Thyroid gland (tissue), 4 donors: ENCODE data around the gene SLC13A4.

Experiments
- CTCF ChIP-seq, 6 experiments: fragments of 200-600 bp in 3 of 6; fragments of 450-650 bp in 3 of 6; sonication (generic) in 3 of 6; IDR thresholded peaks; one replicate each; pipeline ENCODE4 v1.5.1; 2016 to 2019; ENCODE audit warnings: antibody characterized with exemption in 6 of 6, mild to moderate bottlenecking in 2 of 6, inconsistent platforms in 1 of 6, moderate library complexity in 1 of 6
- POLR2A ChIP-seq, 2 donors: fragments of 450-650 bp; IDR thresholded peaks; one replicate each; pipeline ENCODE4 v1.6.1; 2017; ENCODE audit warnings: antibody characterized with exemption in 2 of 2, mild to moderate bottlenecking in 2 of 2, moderate library complexity in 1 of 2

GRCh38 chr7:135772639-135773222 is 44.7 kb upstream of the SLC13A4 start:
- TF ChIP-seq POLR2A (IDR thresholded peaks at IDR 0.05) (no peak), CTCF (IDR thresholded peaks at IDR 0.05) (no peak)
